ENCODE data around the gene CRLF3.

- no peak for TF ChIP-seq CTCF (IDR thresholded peaks at IDR 0.05)
- TF ChIP-seq POLR2A (IDR thresholded peaks at IDR 0.05) = no peak
Measured at GRCh38 chr17:30794372-30794771, 30.1 kb downstream of the CRLF3 start.

All from lower leg skin (tissue), 3 donors.